ENCODE results near the gene HMGB1. TPM values are rescaled to one million over a fixed set of nuclear protein-coding genes. Genes with fewer than 3 reads are reported as not detected.

Gene HMGB1
- total RNA-seq, 1 experiment from 2014 or later: 567 TPM

GRCh38 chr13:30413842-30414241 lies 51.9 kb downstream of the HMGB1 start:
- Histone ChIP-seq H3K36me3 (ENCODE audit: low read depth, low read length) (no peaks in the 10 kb centered on the region), H3K27ac (ENCODE audit: low read length) (no peak overlapping the region), H3K4me2 (ENCODE audit: low read length) (no peak overlapping the region), H3F3A (ENCODE audit: low read length, unreplicated experiment) (no peaks in the 10 kb centered on the region), H3K27me3 (ENCODE audit: low read length) (no peaks in the 10 kb centered on the region), H3K9me3 (ENCODE audit: low read length) (no peaks in the 10 kb centered on the region), H3K4me1 (ENCODE audit: insufficient read depth, low read length) (peaks cover 6% of the 10 kb centered on the region; the same call in 1 of the 2 replicates), H2AFZ (ENCODE audit: low read length) (no peak overlapping the region), H3K9ac (ENCODE audit: low read length) (no peak overlapping the region), H3K79me2 (ENCODE audit: low read length) (no peaks in the 10 kb centered on the region), H3K9me2 (replicated peaks; ENCODE audit: low read length) (no peaks in the 10 kb centered on the region), H3K4me3 (ENCODE audit: low read length) (no peak overlapping the region), H4K20me1 (ENCODE audit: low read length) (no peaks in the 10 kb centered on the region)
- no TSS peak for BruUV-seq (replicated peaks)
- ChIA-PET CTCF (no interaction called here), POLR2A (ENCODE audit: unreplicated experiment) (no interaction called here)
- ATAC-seq: no peak
- TF ChIP-seq, protein P1, sequence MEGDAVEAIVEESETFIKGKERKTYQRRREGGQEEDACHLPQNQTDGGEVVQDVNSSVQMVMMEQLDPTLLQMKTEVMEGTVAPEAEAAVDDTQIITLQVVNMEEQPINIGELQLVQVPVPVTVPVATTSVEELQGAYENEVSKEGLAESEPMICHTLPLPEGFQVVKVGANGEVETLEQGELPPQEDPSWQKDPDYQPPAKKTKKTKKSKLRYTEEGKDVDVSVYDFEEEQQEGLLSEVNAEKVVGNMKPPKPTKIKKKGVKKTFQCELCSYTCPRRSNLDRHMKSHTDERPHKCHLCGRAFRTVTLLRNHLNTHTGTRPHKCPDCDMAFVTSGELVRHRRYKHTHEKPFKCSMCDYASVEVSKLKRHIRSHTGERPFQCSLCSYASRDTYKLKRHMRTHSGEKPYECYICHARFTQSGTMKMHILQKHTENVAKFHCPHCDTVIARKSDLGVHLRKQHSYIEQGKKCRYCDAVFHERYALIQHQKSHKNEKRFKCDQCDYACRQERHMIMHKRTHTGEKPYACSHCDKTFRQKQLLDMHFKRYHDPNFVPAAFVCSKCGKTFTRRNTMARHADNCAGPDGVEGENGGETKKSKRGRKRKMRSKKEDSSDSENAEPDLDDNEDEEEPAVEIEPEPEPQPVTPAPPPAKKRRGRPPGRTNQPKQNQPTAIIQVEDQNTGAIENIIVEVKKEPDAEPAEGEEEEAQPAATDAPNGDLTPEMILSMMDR (conservative IDR thresholded peaks at IDR 0.05; ENCODE audit: low read depth, low read length): no peak
- TF ChIP-seq EZH2phosphoT487 (IDR thresholded peaks at IDR 0.05; ENCODE audit: borderline replicate concordance, low read length) (no peak), EZH2 (IDR thresholded peaks at IDR 0.05; ENCODE audit: low read length, unreplicated experiment) (no peak)
- intact Hi-C loops (cut with micrococcal nuclease): no loop called here
- no peak for DNase-seq

DNA sequence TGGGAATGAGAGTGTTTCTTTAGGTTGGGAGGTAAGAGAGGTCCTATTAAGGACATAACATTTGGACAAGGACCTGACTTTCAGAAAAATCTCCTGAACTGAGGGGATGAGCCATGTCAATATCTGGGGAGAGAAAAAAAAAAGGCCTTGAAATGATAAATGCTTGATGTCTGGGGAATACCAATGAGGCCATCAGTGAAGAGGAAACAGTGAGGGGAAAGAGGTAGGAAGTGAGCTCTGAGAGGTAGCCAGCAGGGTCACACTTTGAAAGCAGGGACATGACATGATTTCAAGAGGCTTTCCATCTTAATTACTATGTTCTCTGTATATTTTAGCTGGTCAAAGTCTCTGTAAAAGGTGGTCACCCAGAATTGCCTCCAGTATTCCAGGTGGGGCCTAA lies 53.4 kb downstream of the HMGB1 start:
- Histone ChIP-seq H3K4me2 (ENCODE audit: low read length) (no peak overlapping the region), H3F3A (ENCODE audit: low read length, unreplicated experiment) (no peaks in the 10 kb centered on the region), H3K4me1 (ENCODE audit: insufficient read depth, low read length) (peaks cover 12% of the 10 kb centered on the region; the same call in 1 of the 2 replicates), H3K27ac (ENCODE audit: low read length) (no peak overlapping the region), H3K9me2 (replicated peaks; ENCODE audit: low read length) (no peaks in the 10 kb centered on the region), H3K79me2 (ENCODE audit: low read length) (no peaks in the 10 kb centered on the region), H2AFZ (ENCODE audit: low read length) (no peak overlapping the region), H3K9me3 (ENCODE audit: low read length) (no peaks in the 10 kb centered on the region), H3K9ac (ENCODE audit: low read length) (no peak overlapping the region), H4K20me1 (ENCODE audit: low read length) (no peaks in the 10 kb centered on the region), H3K4me3 (ENCODE audit: low read length) (no peak overlapping the region), H3K27me3 (ENCODE audit: low read length) (no peaks in the 10 kb centered on the region), H3K36me3 (ENCODE audit: low read depth, low read length) (no peaks in the 10 kb centered on the region)
- DNase-seq (no peak), ATAC-seq (no peak)
- TF ChIP-seq EZH2 (IDR thresholded peaks at IDR 0.05; ENCODE audit: low read length, unreplicated experiment) (no peak), EZH2phosphoT487 (IDR thresholded peaks at IDR 0.05; ENCODE audit: borderline replicate concordance, low read length) (no peak)
- TF ChIP-seq, protein P1 (conservative IDR thresholded peaks at IDR 0.05; ENCODE audit: low read depth, low read length): no peak
- intact Hi-C loops (cut with micrococcal nuclease): no loop called here
- POLR2A ChIA-PET (ENCODE audit: unreplicated experiment): no interaction called here
- no TSS peak for BruUV-seq (replicated peaks)
- CTCF ChIA-PET: no interaction called here

GRCh38 chr13:30410705-30411125 lies 55.0 kb downstream of the HMGB1 start:
- Histone ChIP-seq H3K9me3 (ENCODE audit: low read length) (no peaks in the 10 kb centered on the region), H2AFZ (ENCODE audit: low read length) (no peak overlapping the region), H3K9me2 (replicated peaks; ENCODE audit: low read length) (no peaks in the 10 kb centered on the region), H3K4me1 (ENCODE audit: insufficient read depth, low read length) (peaks cover 12% of the 10 kb centered on the region; the same call in 1 of the 2 replicates), H4K20me1 (ENCODE audit: low read length) (no peaks in the 10 kb centered on the region), H3K9ac (ENCODE audit: low read length) (no peak overlapping the region), H3K4me2 (ENCODE audit: low read length) (no peak overlapping the region), H3K79me2 (ENCODE audit: low read length) (no peaks in the 10 kb centered on the region), H3K27me3 (ENCODE audit: low read length) (no peaks in the 10 kb centered on the region), H3K36me3 (ENCODE audit: low read depth, low read length) (no peaks in the 10 kb centered on the region), H3K27ac (ENCODE audit: low read length) (no peak overlapping the region), H3K4me3 (ENCODE audit: low read length) (no peak overlapping the region), H3F3A (ENCODE audit: low read length, unreplicated experiment) (no peaks in the 10 kb centered on the region)
- BruUV-seq (replicated peaks): no TSS peak
- ATAC-seq (no peak), DNase-seq (no peak)
- POLR2A ChIA-PET (ENCODE audit: unreplicated experiment): no interaction called here
- TF ChIP-seq EZH2 (IDR thresholded peaks at IDR 0.05; ENCODE audit: low read length, unreplicated experiment): no peak
- no peak for TF ChIP-seq EZH2phosphoT487 (IDR thresholded peaks at IDR 0.05; ENCODE audit: borderline replicate concordance, low read length)
- TF ChIP-seq, protein P1 (conservative IDR thresholded peaks at IDR 0.05; ENCODE audit: low read depth, low read length): no peak
- intact Hi-C loops (cut with micrococcal nuclease): no loop called here
- CTCF ChIA-PET: no interaction called here
